HEK293 (cell line): ENCODE measurements around the gene DENND2A.
A peak's percentile ranks its signal among the peaks of the same experiment; 100 is the strongest.

Source experiments
- CTCF ChIA-PET: fragments of 350-600 bp; formaldehyde crosslinking; extraction: SDS; loops from one replicate; lab custom pipeline; 2021; ENCODE audit warnings: antibody characterized with exemption; lab: Yijun Ruan, JAX
- POLR2A ChIA-PET: fragments of 300-600 bp; formaldehyde crosslinking; extraction: SDS; loops from one replicate; lab custom pipeline; 2020; ENCODE audit warnings: antibody characterized with exemption, inconsistent platforms; lab: Yijun Ruan, JAX
- H3K27ac ChIP-seq: fragments of 200-500 bp; sonication (Bioruptor generic); 2 replicates; pipeline ENCODE4 v1.5.1; 2014; ENCODE audit warnings: low read depth, low read length, control low read depth, inconsistent platforms; ENCODE audit errors: extremely low read depth
- H3K36me3 ChIP-seq, 2 experiments: fragments of 200-500 bp in 1 of 2; sonication (Bioruptor generic) in 1 of 2; 1 replicate in 1 of 2; 2 replicates in 1 of 2; pipeline ENCODE4 v1.5.1; 2014 to 2017; ENCODE audit warnings: inconsistent platforms in 2 of 2, low read length in 2 of 2; ENCODE audit not compliant: control insufficient read depth in 2 of 2, insufficient read depth in 1 of 2
- H3K4me1 ChIP-seq: fragments of 200-500 bp; sonication (Bioruptor generic); 2 replicates; pipeline ENCODE4 v1.5.1; 2014; ENCODE audit warnings: mild to moderate bottlenecking, low read length, inconsistent platforms; ENCODE audit not compliant: control insufficient read depth, insufficient read depth
- H3K4me3 ChIP-seq: 2 replicates; pipeline ENCODE4 v1.5.1; 2011; ENCODE audit warnings: low read depth, mild to moderate bottlenecking, control low read depth, low read length, moderate library complexity
- H3K9me3 ChIP-seq: fragments of 200-500 bp; sonication (Bioruptor generic); 2 replicates; pipeline ENCODE4 v1.5.1; 2014; ENCODE audit warnings: low read depth, low read length, inconsistent platforms; ENCODE audit not compliant: control insufficient read depth, insufficient read depth
- AEBP2 ChIP-seq: fragments of 450-650 bp; formaldehyde crosslinking; IDR thresholded peaks from 2 replicates; pipeline ENCODE4 v1.5.1; 2016; ENCODE audit warnings: missing biosample characterization, missing genetic modification characterization, borderline replicate concordance
- CTCF ChIP-seq: fragments of 450-650 bp; formaldehyde crosslinking; IDR thresholded peaks from 2 replicates; pipeline ENCODE4 v1.5.1; 2016; ENCODE audit warnings: missing biosample characterization, missing genetic modification characterization
- HOXA7 ChIP-seq: sonication (generic); formaldehyde crosslinking; IDR thresholded peaks from 2 replicates; pipeline ENCODE4 v1.8.1; 2022; ENCODE audit warnings: missing genetic modification reagents, borderline replicate concordance
- HOXD13 ChIP-seq: sonication (generic); formaldehyde crosslinking; IDR thresholded peaks from 2 replicates; pipeline ENCODE4 v1.8.0; 2022; ENCODE audit warnings: missing genetic modification reagents, borderline replicate concordance
- MZF1 ChIP-seq: fragments of 450-650 bp; formaldehyde crosslinking; IDR thresholded peaks from 2 replicates; pipeline ENCODE4 v1.5.1; 2017; ENCODE audit warnings: missing biosample characterization, missing genetic modification characterization, borderline replicate concordance
- PRDM2 ChIP-seq: fragments of 450-650 bp; formaldehyde crosslinking; IDR thresholded peaks from 2 replicates; pipeline ENCODE4 v1.5.1; 2016; ENCODE audit warnings: missing biosample characterization, missing genetic modification characterization, borderline replicate concordance
- PRDM4 ChIP-seq: fragments of 450-650 bp; formaldehyde crosslinking; IDR thresholded peaks from 2 replicates; pipeline ENCODE4 v1.5.1; 2017; ENCODE audit warnings: missing biosample characterization, missing genetic modification characterization
- SP3 ChIP-seq: fragments of 450-650 bp; formaldehyde crosslinking; IDR thresholded peaks from 2 replicates; pipeline ENCODE4 v1.5.1; 2016; ENCODE audit warnings: missing biosample characterization, missing genetic modification characterization
- ZBTB17 ChIP-seq: fragments of 450-650 bp; formaldehyde crosslinking; IDR thresholded peaks from 2 replicates; pipeline ENCODE4 v1.5.1; 2016; ENCODE audit warnings: missing biosample characterization, missing genetic modification characterization
- ZBTB44 ChIP-seq: fragments of 450-650 bp; IDR thresholded peaks from 2 replicates; pipeline ENCODE4 v1.5.1; 2018; ENCODE audit warnings: missing biosample characterization, mild to moderate bottlenecking, missing genetic modification characterization
- ZBTB8A ChIP-seq: fragments of 450-650 bp; formaldehyde crosslinking; IDR thresholded peaks from 2 replicates; pipeline ENCODE4 v1.5.1; 2016; ENCODE audit warnings: missing biosample characterization, missing genetic modification characterization
- ZFP37 ChIP-seq: fragments of 450-650 bp; formaldehyde crosslinking; IDR thresholded peaks from 2 replicates; pipeline ENCODE4 v1.5.1; 2016; ENCODE audit warnings: missing biosample characterization, missing genetic modification characterization
- ZNF114 ChIP-seq: fragments of 450-650 bp; formaldehyde crosslinking; IDR thresholded peaks from 2 replicates; pipeline ENCODE4 v1.5.0; 2017; ENCODE audit warnings: missing biosample characterization, missing genetic modification characterization
- ZNF138 ChIP-seq: fragments of 450-650 bp; formaldehyde crosslinking; IDR thresholded peaks from 2 replicates; pipeline ENCODE4 v1.5.1; 2016; ENCODE audit warnings: missing biosample characterization, missing genetic modification characterization, borderline replicate concordance
- ZNF19 ChIP-seq: fragments of 450-650 bp; formaldehyde crosslinking; IDR thresholded peaks from 2 replicates; pipeline ENCODE4; 2016; ENCODE audit warnings: missing biosample characterization, missing genetic modification characterization, low read depth
- ZNF354C ChIP-seq: fragments of 450-650 bp; formaldehyde crosslinking; IDR thresholded peaks from 2 replicates; pipeline ENCODE4 v1.5.1; 2016; ENCODE audit warnings: missing biosample characterization, missing genetic modification characterization, low read depth, borderline replicate concordance
- ZNF366 ChIP-seq: fragments of 450-650 bp; formaldehyde crosslinking; conservative IDR thresholded peaks from 2 replicates; pipeline ENCODE4 v1.5.1; 2016; ENCODE audit warnings: missing biosample characterization, missing genetic modification characterization
- ZNF37A ChIP-seq: fragments of 450-650 bp; IDR thresholded peaks from 2 replicates; pipeline ENCODE4 v1.5.1; 2018; ENCODE audit warnings: missing biosample characterization, missing genetic modification characterization
- ZNF394 ChIP-seq: fragments of 450-650 bp; formaldehyde crosslinking; IDR thresholded peaks from 2 replicates; pipeline ENCODE4 v1.5.1; 2016; ENCODE audit warnings: missing biosample characterization, missing genetic modification characterization, mild to moderate bottlenecking, moderate library complexity, borderline replicate concordance
- ZNF600 ChIP-seq: fragments of 450-650 bp; formaldehyde crosslinking; IDR thresholded peaks from 2 replicates; pipeline ENCODE4 v1.5.1; 2016; ENCODE audit warnings: missing biosample characterization, missing genetic modification characterization

DENND2A gene

GRCh38 chr7:140638173-140638791, 2.3 kb downstream of the DENND2A start:
- CTCF ChIA-PET, result interaction anchor here (0.7 to 1.5 kb wide), 5 partner anchors 10 to 121 kb away, joined by 3 to 5 read pairs (median 5); no protein-coding TSS in a partner anchor
- no peaks in the 10 kb centered on the region for H3K36me3 ChIP-seq
- POLR2A ChIA-PET, result interaction anchor here (1.5 kb wide), 1 partner anchor 12 kb away, joined by 8 read pairs; no protein-coding TSS in a partner anchor
- H3K4me1 ChIP-seq, result no peaks in the 10 kb centered on the region
- no peak overlapping the region for H3K27ac ChIP-seq
- H3K9me3 ChIP-seq, result no peaks in the 10 kb centered on the region
- no peak overlapping the region for H3K4me3 ChIP-seq
- TF ChIP-seq ZBTB44 (tag by site-specific recombination), result peak; percentile 22; the same call in 1 of the 2 replicates
- TF ChIP-seq ZNF366, result peak; percentile 44; the same call in 1 of the 2 replicates
- TF ChIP-seq CTCF (tag by site-specific recombination), result 0 out of 2 replicates have a peak, but pooled peaks have one; percentile 24
- TF ChIP-seq SP3 (tag by site-specific recombination), result no peak
- peak; percentile 70; the same call in 1 of the 2 replicates for TF ChIP-seq ZNF600 (tag by site-specific recombination)
- 0 out of 2 replicates have a peak, but pooled peaks have one; percentile 30 for TF ChIP-seq MZF1 (tag by site-specific recombination)
- TF ChIP-seq PRDM2 (tag by site-specific recombination), result no peak
- peak; percentile 53; the same call in 1 of the 2 replicates for TF ChIP-seq PRDM4 (tag by site-specific recombination)
- TF ChIP-seq ZBTB17 (tag by site-specific recombination), result peak; percentile 25; the same call in 1 of the 2 replicates
- no peak for TF ChIP-seq HOXA7 (CRISPR knock-in tag)
- TF ChIP-seq, all 188 proteins: peak for 7

- H3K36me3 ChIP-seq, result no peaks in the 10 kb centered on the region
- POLR2A ChIA-PET, result no interaction called here
- TF ChIP-seq ZBTB8A (tag by site-specific recombination) (no peak), ZFP37 (no peak), HOXD13 (no peak), ZNF138 (tag by site-specific recombination) (no peak), ZNF114 (tag by site-specific recombination) (no peak), AEBP2 (tag by site-specific recombination) (no peak), HOXA7 (CRISPR knock-in tag) (no peak), ZNF19 (tag by site-specific recombination) (no peak), ZNF354C (no peak), ZNF37A (tag by site-specific recombination) (no peak), ZNF394 (tag by site-specific recombination) (no peak)
- H3K9me3 ChIP-seq, result no peaks in the 10 kb centered on the region
- no peak overlapping the region for H3K27ac ChIP-seq
- CTCF ChIA-PET, result interaction anchor here (0.9 to 1.5 kb wide), 3 partner anchors 16 to 120 kb away, joined by 3 to 5 read pairs (median 5); no protein-coding TSS in a partner anchor
- H3K4me3 ChIP-seq, result no peak overlapping the region
- H3K4me1 ChIP-seq, result no peaks in the 10 kb centered on the region
These were observed 3.2 kb downstream of the DENND2A start for GRCh38 chr7:140637400-140637799.
